Bronchial epithelial cell (primary cell): ENCODE measurements around the gene RSPRY1. TPM values are rescaled to one million over a fixed set of nuclear protein-coding genes. Genes with fewer than 3 reads are reported as not detected.

Experiments used
- DNase-seq: peaks from one replicate; pipeline ENCODE4 v3.0.0-alpha.2; 2010; ENCODE audit warnings: low read depth
- FAIRE-seq: peaks from 2 replicates; lab custom pipeline; 2011; peaks lifted over from hg19 to GRCh38; lab: Jason Lieb, UNC
- H3K27me3 ChIP-seq: 2 replicates; pipeline ENCODE4 v1.5.1; 2011; ENCODE audit warnings: low read length; ENCODE audit not compliant: control insufficient read depth, insufficient read depth
- H3K36me3 ChIP-seq: 2 replicates; pipeline ENCODE4 v1.5.1; 2011; ENCODE audit warnings: low read length; ENCODE audit not compliant: control insufficient read depth, insufficient read depth
- H3K4me3 ChIP-seq: 2 replicates; pipeline ENCODE4 v1.5.1; 2011; ENCODE audit warnings: mild to moderate bottlenecking, low read depth, low read length, control low read depth
- total RNA-seq: library from RNA; depleted of rRNA; stranded (reverse); fragments of >200 nt; gene quantifications from 2 replicates; pipeline ENCODE4 v1.2.1, GENCODE V29; 2014
- TF ChIP-seq, protein P1 (sequence below): IDR thresholded peaks from 2 replicates; pipeline ENCODE4 v1.5.1; 2011; ENCODE audit warnings: mild to moderate bottlenecking, moderate library complexity, low read length, control low read depth, inconsistent platforms; ENCODE audit not compliant: insufficient read depth, severe bottlenecking

RSPRY1 gene
- total RNA-seq, 1 donor from 2014 or later = 38.7 TPM

DNA sequence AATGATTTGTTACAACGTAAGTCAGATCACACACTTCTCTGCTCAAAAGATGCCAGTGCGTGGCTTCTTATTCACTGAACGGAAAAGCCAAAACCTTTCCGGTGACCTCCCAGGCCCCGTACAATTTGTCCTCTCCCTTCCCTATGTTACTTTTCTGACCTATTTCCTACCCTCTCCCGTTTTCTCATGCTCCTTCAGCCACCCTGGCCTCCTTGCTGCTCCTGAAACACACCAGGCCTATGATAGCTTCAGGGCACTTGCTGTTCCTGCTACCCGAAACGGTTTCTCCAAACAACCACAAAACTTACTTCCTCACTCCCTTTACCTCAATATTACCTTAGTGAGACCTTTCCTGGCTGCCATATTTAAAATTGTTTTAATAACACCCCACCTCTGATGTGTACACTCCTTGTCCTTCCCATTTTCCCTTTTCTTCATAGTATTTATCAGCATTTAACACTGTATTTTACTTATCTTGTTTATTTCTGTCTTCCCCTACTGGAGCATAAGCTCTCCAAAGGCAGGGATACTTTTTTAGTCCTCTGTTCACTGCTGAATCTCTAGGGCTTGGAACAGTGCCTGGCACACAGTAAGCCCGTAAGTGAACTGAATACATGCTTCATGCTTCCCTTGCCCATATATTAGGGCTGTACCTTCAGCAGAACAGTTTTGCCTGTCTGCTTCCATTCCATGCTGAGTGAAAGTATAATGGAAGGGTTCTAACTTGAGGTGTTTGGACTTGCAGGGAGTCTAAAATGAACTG lies 48.0 kb downstream of the RSPRY1 start:
- TF ChIP-seq, protein P1, sequence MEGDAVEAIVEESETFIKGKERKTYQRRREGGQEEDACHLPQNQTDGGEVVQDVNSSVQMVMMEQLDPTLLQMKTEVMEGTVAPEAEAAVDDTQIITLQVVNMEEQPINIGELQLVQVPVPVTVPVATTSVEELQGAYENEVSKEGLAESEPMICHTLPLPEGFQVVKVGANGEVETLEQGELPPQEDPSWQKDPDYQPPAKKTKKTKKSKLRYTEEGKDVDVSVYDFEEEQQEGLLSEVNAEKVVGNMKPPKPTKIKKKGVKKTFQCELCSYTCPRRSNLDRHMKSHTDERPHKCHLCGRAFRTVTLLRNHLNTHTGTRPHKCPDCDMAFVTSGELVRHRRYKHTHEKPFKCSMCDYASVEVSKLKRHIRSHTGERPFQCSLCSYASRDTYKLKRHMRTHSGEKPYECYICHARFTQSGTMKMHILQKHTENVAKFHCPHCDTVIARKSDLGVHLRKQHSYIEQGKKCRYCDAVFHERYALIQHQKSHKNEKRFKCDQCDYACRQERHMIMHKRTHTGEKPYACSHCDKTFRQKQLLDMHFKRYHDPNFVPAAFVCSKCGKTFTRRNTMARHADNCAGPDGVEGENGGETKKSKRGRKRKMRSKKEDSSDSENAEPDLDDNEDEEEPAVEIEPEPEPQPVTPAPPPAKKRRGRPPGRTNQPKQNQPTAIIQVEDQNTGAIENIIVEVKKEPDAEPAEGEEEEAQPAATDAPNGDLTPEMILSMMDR = no peak
- FAIRE-seq (no peak), DNase-seq (no peak)
- H3K36me3 ChIP-seq = peaks cover 16% of the 10 kb centered on the region
- no peak overlapping the region for H3K4me3 ChIP-seq
- H3K27me3 ChIP-seq = no peaks in the 10 kb centered on the region

DNA sequence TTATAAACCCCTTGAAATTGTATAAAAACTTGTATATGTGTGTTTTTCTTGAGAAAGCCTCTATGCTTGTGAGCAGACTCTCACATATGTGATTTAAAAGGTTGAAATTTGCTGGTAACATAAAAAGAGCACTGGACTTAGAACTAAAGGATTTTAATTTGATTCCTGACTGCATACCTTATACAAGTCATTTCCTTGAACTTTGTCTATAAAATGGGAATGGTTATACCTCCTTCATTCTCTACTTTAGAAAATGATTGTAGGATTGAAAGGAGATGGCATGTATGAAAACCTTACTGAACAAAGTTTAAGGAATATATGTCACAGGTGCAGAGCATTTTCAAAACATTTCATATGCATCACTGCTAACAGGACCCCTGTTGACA lies 48.6 kb downstream of the RSPRY1 start:
- peaks cover 16% of the 10 kb centered on the region for H3K36me3 ChIP-seq
- TF ChIP-seq, protein P1 = no peak
- no peaks in the 10 kb centered on the region for H3K27me3 ChIP-seq
- DNase-seq = no peak
- no peak for FAIRE-seq
- no peak overlapping the region for H3K4me3 ChIP-seq

DNA sequence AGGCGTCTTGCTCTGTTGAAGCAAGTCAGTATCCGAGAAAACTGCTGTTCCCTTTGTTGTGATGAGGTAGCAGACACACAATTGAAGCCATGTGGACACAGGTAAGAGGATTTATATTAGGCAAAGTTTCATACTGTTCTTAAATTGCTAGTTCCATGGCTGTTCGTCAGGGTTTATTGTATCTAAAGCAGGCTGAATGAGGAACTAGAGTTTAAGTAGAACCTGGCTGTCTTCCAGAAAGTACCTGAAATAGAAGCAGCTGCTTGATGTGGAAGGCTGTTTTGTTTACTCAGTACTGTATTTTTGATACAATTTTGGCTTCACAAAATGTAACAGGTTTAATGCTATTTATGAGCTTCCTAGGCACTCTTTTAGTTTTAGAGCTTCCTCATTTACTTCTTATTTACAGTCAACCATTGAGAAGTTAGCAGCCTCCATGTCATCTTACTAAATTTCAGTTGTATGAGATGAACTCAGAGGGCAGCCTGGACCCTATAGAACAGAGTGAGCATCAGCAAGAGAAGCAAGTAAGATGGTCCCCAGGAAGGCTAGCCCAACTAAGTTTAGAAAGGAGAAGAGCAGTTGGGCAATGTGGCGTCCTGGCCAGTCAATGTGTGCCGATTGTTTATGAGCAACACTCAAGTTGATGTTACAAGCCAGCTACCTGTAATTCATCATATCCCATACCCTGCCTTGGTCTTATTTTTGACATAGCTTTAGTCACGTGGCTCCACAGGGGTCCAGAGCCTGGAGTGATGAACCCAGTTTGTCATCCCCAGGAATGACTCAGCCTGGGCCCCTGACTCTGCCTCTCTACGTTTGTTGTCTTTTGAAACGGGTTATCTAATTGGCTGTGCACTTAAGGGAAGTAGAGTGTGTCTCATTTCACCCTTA lies 49.2 kb downstream of the RSPRY1 start:
- peak; percentile 49 for DNase-seq
- Histone ChIP-seq H3K27me3 (no peaks in the 10 kb centered on the region), H3K4me3 (no peak overlapping the region), H3K36me3 (peaks cover 14% of the 10 kb centered on the region)
- no peak for FAIRE-seq
- TF ChIP-seq, protein P1 = no peak

DNA sequence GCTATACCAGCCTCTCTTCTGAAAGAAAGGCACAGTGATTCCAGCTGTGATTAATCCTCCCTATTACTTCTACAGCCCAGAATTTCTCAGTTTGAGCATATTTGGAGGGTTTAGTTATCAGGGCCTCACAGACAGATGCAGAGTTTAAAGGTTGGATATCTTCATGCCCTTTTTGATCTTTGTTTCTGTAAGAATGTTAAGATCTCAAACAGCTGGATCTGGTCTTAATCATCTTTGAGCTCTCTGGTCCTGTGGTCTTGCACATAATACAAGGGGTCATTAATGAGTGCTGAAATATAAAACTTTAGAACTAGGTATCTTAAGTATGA lies 49.9 kb downstream of the RSPRY1 start:
- TF ChIP-seq, protein P1 = no peak
- H3K36me3 ChIP-seq = peaks cover 14% of the 10 kb centered on the region
- FAIRE-seq (no peak), DNase-seq (no peak)
- no peak overlapping the region for H3K4me3 ChIP-seq
- no peaks in the 10 kb centered on the region for H3K27me3 ChIP-seq

DNA sequence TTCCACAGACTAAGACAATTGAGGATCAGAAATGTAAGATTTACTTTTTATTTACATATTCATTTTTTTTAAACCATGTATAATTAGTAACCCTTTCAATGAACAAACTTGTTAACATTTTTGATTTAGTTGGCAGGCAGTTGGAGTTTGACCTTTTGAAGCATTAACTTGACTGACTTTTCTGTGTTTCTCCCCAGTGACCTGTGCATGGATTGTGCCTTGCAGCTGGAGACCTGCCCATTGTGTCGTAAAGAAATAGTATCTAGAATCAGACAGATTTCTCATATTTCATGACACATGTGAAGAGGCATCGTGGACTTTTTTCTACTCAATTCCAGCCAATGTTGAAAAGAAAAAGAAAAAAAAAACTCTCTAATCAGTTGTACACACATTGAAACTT lies 52.6 kb downstream of the RSPRY1 start:
- Histone ChIP-seq H3K4me3 (no peak overlapping the region), H3K36me3 (peaks cover 8% of the 10 kb centered on the region), H3K27me3 (no peaks in the 10 kb centered on the region)
- DNase-seq (no peak), FAIRE-seq (no peak)
- TF ChIP-seq, protein P1 = no peak
